ENCODE data around the gene MAP2K3.
"Not testable (repeated sequence)": the region's sequence is repeated elsewhere in the genome, so short reads cannot be mapped to it uniquely, and the experiment has no call there.

Gene MAP2K3

GRCh38 chr17:21318856-21319255 lies 34.3 kb downstream of the MAP2K3 start:
- POLR2A ChIA-PET; H3K4me1 ChIP-seq (ENCODE audit: control insufficient read depth, insufficient read depth, low read length); H3K4me3 ChIP-seq (ENCODE audit: low read depth, low read length): not testable (repeated sequence)

DNA sequence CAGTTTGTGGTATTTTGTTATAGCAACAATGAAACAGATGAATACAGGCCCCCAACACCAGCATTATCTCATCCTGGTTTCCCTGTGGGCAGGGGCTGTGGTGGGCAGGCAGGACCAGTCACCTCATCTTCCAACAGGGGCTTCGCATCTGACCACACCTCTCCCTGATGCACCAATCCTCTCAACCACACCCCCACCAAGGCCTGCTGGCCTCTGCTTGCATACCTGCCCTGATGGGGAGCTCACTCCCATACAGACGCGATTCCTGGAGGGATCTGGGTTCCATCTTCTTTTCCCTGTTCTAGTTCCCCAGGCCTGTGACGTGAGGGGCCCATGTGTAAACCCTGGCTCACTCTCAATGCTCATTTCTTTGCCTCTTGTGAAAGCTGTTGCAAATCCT lies 34.7 kb downstream of the MAP2K3 start:
- H3K36me3 ChIP-seq (ENCODE audit: control insufficient read depth in 2 of 2, insufficient read depth in 1 of 2, low read length in 2 of 2); H3K27ac ChIP-seq (ENCODE audit: extremely low read depth, low read depth, low read length); POLR2A ChIA-PET; H3K9me3 ChIP-seq (ENCODE audit: control insufficient read depth, insufficient read depth, low read depth, low read length); H3K4me1 ChIP-seq (ENCODE audit: control insufficient read depth, insufficient read depth, low read length); H3K4me3 ChIP-seq (ENCODE audit: low read depth, low read length): not testable (repeated sequence)
- TF ChIP-seq, protein P1, sequence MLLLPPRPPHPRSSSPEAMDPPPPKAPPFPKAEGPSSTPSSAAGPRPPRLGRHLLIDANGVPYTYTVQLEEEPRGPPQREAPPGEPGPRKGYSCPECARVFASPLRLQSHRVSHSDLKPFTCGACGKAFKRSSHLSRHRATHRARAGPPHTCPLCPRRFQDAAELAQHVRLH (tag by site-specific recombination; IDR thresholded peaks at IDR 0.05) = 0 out of 2 replicates have a peak, but pooled peaks have one; percentile 16
- CTCF ChIA-PET = interaction anchor here (0.9 to 1.4 kb wide), 2 partner anchors 43 to 192 kb away, joined by 3 read pairs; no protein-coding TSS in a partner anchor

More at GRCh38 chr17:21318856-21319255, 34.3 kb downstream of the MAP2K3 start:
- H3K27ac ChIP-seq (ENCODE audit: extremely low read depth, low read depth, low read length); H3K9me3 ChIP-seq (ENCODE audit: control insufficient read depth, insufficient read depth, low read depth, low read length): not testable (repeated sequence)
- TF ChIP-seq ZNF394 (tag by site-specific recombination; IDR thresholded peaks at IDR 0.05; ENCODE audit: borderline replicate concordance) (0 out of 2 replicates have a peak, but pooled peaks have one; percentile 19), ZIC2 (tag by site-specific recombination; IDR thresholded peaks at IDR 0.05) (0 out of 2 replicates have a peak, but pooled peaks have one; percentile 1)
- peaks cover 0 to 11% of the 10 kb centered on the region in 2 experiments; a peak in 1 of 3 replicates for H3K36me3 ChIP-seq (ENCODE audit: control insufficient read depth in 2 of 2, insufficient read depth in 1 of 2, low read length in 2 of 2)
- CTCF ChIA-PET = interaction anchor here (0.9 to 1.4 kb wide), 2 partner anchors 42 to 192 kb away, joined by 3 read pairs; no protein-coding TSS in a partner anchor

GRCh38 chr17:21319686-21320375 lies 35.3 kb downstream of the MAP2K3 start:
- H3K27ac ChIP-seq (ENCODE audit: extremely low read depth, low read depth, low read length); H3K4me1 ChIP-seq (ENCODE audit: control insufficient read depth, insufficient read depth, low read length); H3K9me3 ChIP-seq (ENCODE audit: control insufficient read depth, insufficient read depth, low read depth, low read length); H3K36me3 ChIP-seq (ENCODE audit: control insufficient read depth in 2 of 2, insufficient read depth in 1 of 2, low read length in 2 of 2); POLR2A ChIA-PET; H3K4me3 ChIP-seq (ENCODE audit: low read depth, low read length): not testable (repeated sequence)
- TF ChIP-seq GLIS1 (tag by site-specific recombination; IDR thresholded peaks at IDR 0.05) (peak; percentile 27; the same call in 1 of the 2 replicates), ZNF16 (tag by site-specific recombination; IDR thresholded peaks at IDR 0.05; ENCODE audit: low read depth) (peak; percentile 61; the same call in 1 of the 2 replicates)
- CTCF ChIA-PET = interaction anchor here (0.9 to 1.4 kb wide), 2 partner anchors 43 to 191 kb away, joined by 3 read pairs; no protein-coding TSS in a partner anchor

DNA sequence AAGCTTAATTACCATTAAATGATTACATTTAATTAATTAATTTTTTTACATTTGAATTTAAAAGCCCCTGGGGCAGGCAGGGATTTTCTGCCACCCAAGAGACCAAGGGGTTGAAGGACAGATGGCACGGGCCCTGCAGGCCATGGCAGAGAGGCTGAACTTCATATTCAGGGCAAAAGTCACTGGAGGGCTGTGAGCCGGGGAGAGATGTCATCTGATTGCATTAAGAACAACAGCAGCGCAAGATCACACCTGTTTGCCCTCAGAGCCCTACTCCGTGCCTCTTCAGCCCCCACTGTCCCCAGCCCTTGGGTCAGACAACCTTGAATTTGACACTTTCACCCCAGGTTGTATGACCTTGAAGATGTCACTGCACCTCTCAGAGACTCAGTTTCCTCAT lies 35.9 kb downstream of the MAP2K3 start:
- H3K4me3 ChIP-seq (ENCODE audit: low read depth, low read length); POLR2A ChIA-PET; H3K4me1 ChIP-seq (ENCODE audit: control insufficient read depth, insufficient read depth, low read length); H3K9me3 ChIP-seq (ENCODE audit: control insufficient read depth, insufficient read depth, low read depth, low read length); H3K36me3 ChIP-seq (ENCODE audit: control insufficient read depth in 2 of 2, insufficient read depth in 1 of 2, low read length in 2 of 2); CTCF ChIA-PET; H3K27ac ChIP-seq (ENCODE audit: extremely low read depth, low read depth, low read length): not testable (repeated sequence)

DNA sequence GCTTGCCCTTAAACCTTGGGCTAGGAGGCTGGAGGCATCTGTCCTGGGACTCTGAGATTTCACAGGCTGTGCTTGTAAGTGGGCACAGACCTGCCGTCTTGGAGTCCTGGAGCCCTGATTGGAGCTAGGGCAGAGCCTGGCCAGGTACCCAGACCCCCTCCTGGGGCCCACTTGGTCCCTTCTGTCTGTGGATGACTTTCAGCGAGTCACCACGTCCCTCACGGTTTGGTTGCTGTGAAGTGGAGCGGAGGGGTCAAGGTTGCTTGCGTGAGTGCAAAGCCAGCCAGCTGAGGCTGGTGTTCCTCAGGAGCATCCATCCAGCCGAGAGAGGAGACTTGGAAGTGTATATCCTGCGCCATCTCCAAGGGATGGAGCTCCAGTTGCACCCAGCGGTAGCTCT lies 36.5 kb downstream of the MAP2K3 start:
- H3K27ac ChIP-seq (ENCODE audit: extremely low read depth, low read depth, low read length); H3K4me1 ChIP-seq (ENCODE audit: control insufficient read depth, insufficient read depth, low read length); H3K9me3 ChIP-seq (ENCODE audit: control insufficient read depth, insufficient read depth, low read depth, low read length); H3K36me3 ChIP-seq (ENCODE audit: control insufficient read depth in 2 of 2, insufficient read depth in 1 of 2, low read length in 2 of 2); H3K4me3 ChIP-seq (ENCODE audit: low read depth, low read length); POLR2A ChIA-PET; CTCF ChIA-PET: not testable (repeated sequence)

DNA sequence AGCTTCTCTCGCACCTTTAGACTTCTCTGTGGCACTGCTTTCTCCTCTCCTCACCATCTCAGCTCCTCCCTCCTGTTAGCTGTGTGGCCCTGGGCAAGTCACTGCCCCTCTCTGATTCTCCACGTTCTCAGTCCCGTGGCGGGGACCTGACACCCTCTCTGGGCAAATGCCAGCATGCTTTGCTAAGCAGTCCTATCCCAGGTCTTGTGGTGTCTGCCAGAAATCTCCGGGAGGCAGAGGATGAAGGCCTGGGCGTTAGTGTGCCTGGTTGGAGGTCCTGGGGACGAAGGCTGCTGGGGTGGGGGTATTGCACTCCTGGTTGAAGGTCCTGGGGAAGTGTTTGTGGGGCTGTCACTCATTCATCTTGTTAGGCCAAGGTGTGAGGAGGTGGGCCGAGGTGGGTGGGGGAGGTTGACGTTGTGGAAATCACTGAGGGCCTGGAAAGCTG lies 37.3 kb downstream of the MAP2K3 start:
- CTCF ChIA-PET = not testable (repeated sequence)

DNA sequence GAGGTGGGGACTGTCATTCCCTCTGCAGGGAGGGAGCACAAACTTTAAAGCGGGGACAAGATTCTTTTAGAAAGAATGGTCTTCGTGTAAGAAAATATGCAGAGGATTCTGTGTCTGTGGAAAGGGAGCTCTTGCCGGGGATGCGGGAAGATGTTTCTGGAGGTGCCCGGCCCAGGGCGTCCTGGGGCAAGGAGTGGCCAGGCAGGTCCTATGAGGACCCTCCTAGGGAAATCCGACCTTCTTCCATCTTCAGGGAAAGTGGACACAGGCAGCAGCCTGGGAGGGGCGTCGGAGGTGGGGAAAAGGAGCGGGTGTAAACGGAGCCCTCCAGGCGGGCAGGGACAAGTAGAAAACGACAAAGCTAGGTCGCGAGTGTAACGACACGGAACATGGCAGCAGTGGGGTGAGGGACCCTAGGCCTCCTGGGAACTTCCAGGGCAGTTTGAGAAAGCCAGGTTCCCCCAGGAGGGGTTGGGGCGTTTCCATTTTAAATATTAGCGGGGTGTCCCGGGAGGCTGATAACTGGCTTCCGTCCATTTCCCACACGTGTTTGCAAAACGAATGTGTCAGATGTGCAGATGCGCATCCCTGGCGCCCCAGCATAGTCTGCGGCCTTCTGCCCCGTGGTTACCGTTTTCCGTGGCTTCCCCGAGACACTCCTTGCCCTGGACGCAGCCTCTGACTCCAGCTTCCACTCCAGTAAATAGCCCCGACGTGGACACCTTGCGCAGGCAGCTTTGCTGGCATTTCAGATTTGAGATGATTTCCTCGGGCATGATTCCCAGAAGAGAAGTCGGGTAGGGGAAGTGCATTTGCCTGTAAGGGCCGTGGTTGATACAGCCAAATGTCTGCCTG lies 39.0 kb downstream of the MAP2K3 start:
- peak overlapping the region; percentile 54 for H3K4me3 ChIP-seq (ENCODE audit: low read depth, low read length)
- POLR2A ChIA-PET; H3K4me1 ChIP-seq (ENCODE audit: control insufficient read depth, insufficient read depth, low read length); H3K9me3 ChIP-seq (ENCODE audit: control insufficient read depth, insufficient read depth, low read depth, low read length); CTCF ChIA-PET; H3K27ac ChIP-seq (ENCODE audit: extremely low read depth, low read depth, low read length); H3K36me3 ChIP-seq (ENCODE audit: control insufficient read depth in 2 of 2, insufficient read depth in 1 of 2, low read length in 2 of 2): not testable (repeated sequence)

More for the DNA sequence above, 37.3 kb downstream of the MAP2K3 start:
- POLR2A ChIA-PET; H3K4me3 ChIP-seq (ENCODE audit: low read depth, low read length); H3K9me3 ChIP-seq (ENCODE audit: control insufficient read depth, insufficient read depth, low read depth, low read length); H3K36me3 ChIP-seq (ENCODE audit: control insufficient read depth in 2 of 2, insufficient read depth in 1 of 2, low read length in 2 of 2); H3K27ac ChIP-seq (ENCODE audit: extremely low read depth, low read depth, low read length); H3K4me1 ChIP-seq (ENCODE audit: control insufficient read depth, insufficient read depth, low read length): not testable (repeated sequence)

DNA sequence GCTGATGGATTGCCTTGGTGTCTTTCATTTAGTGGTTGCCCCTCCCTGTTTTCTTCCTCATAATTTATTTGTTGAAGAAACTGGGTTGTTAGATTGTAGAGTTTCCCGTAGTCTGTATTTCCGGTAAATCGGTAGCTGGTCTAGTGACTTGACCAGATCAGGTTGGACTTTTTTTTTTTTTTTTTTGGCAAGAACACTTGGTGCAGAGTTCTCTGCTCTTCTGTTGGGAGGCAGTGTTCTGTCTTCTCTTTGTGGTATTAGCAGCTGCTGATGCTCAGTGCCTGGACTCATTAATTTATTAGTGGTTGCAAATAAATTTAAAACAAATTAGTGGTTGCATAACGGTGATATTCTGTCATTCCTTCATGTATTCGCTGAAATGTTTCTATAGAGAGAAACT lies 40.2 kb downstream of the MAP2K3 start:
- H3K9me3 ChIP-seq (ENCODE audit: control insufficient read depth, insufficient read depth, low read depth, low read length); H3K4me1 ChIP-seq (ENCODE audit: control insufficient read depth, insufficient read depth, low read length); H3K27ac ChIP-seq (ENCODE audit: extremely low read depth, low read depth, low read length); POLR2A ChIA-PET; H3K4me3 ChIP-seq (ENCODE audit: low read depth, low read length); H3K36me3 ChIP-seq (ENCODE audit: control insufficient read depth in 2 of 2, insufficient read depth in 1 of 2, low read length in 2 of 2); CTCF ChIA-PET: not testable (repeated sequence)

GRCh38 chr17:21327921-21328320 lies 43.4 kb downstream of the MAP2K3 start:
- POLR2A ChIA-PET = not testable (repeated sequence)

More at GRCh38 chr17:21327921-21328320, 43.4 kb downstream of the MAP2K3 start:
- CTCF ChIA-PET; H3K4me1 ChIP-seq (ENCODE audit: control insufficient read depth, insufficient read depth, low read length); H3K36me3 ChIP-seq (ENCODE audit: control insufficient read depth in 2 of 2, insufficient read depth in 1 of 2, low read length in 2 of 2); H3K9me3 ChIP-seq (ENCODE audit: control insufficient read depth, insufficient read depth, low read depth, low read length); H3K27ac ChIP-seq (ENCODE audit: extremely low read depth, low read depth, low read length); H3K4me3 ChIP-seq (ENCODE audit: low read depth, low read length): not testable (repeated sequence)

Measured in HEK293 (cell line).